Left ventricle myocardium inferior (tissue), 1 donor: ENCODE measurements around the gene XRN2. TPM values are rescaled to one million over a fixed set of nuclear protein-coding genes. Genes with fewer than 3 reads are reported as not detected.

Experiments used
- DNase-seq: peaks from one replicate; pipeline ENCODE4 v3.0.0-alpha.2; 2020
- H3K27ac ChIP-seq: fragments of 200-600 bp; replicated peaks from 2 replicates; pipeline ENCODE4 v1.8.0; 2021
- H3K27me3 ChIP-seq: fragments of 200-600 bp; 2 replicates; pipeline ENCODE4 v1.8.0; 2021; ENCODE audit warnings: low read depth
- H3K36me3 ChIP-seq: fragments of 200-600 bp; 2 replicates; pipeline ENCODE4 v1.8.0; 2021
- H3K4me1 ChIP-seq: fragments of 200-600 bp; 2 replicates; pipeline ENCODE4 v1.8.0; 2021
- H3K4me3 ChIP-seq: fragments of 200-600 bp; 2 replicates; pipeline ENCODE4 v1.8.0; 2021; ENCODE audit warnings: mild to moderate bottlenecking, moderate library complexity
- H3K9me3 ChIP-seq: fragments of 200-600 bp; replicated peaks from 2 replicates; pipeline ENCODE4 v1.8.0; 2021
- CTCF ChIP-seq: fragments of 200-600 bp; IDR thresholded peaks from 2 replicates; pipeline ENCODE4 v1.8.0; 2021; ENCODE audit warnings: antibody characterized with exemption, mild to moderate bottlenecking, borderline replicate concordance
- intact Hi-C: fragments of 100-400 bp; cut with micrococcal nuclease; formaldehyde crosslinking; loops from one replicate; pipeline ENCODE4 v1.11.0; 2022
- total RNA-seq: library from RNA; stranded (reverse); fragmentation: NEBNext Ultra II Directional; extraction: Animal tissue kit (Norgen Biotek cat#: 25700); gene quantifications from one replicate; pipeline ENCODE4 v1.2.1, GENCODE V29; 2021
- donor health status: DM: no; HTN: yes; CAD: no; lungs with severe emphysema.

Gene XRN2
- total RNA-seq, 1 donor from 2014 or later, result 33.7 TPM

DNA sequence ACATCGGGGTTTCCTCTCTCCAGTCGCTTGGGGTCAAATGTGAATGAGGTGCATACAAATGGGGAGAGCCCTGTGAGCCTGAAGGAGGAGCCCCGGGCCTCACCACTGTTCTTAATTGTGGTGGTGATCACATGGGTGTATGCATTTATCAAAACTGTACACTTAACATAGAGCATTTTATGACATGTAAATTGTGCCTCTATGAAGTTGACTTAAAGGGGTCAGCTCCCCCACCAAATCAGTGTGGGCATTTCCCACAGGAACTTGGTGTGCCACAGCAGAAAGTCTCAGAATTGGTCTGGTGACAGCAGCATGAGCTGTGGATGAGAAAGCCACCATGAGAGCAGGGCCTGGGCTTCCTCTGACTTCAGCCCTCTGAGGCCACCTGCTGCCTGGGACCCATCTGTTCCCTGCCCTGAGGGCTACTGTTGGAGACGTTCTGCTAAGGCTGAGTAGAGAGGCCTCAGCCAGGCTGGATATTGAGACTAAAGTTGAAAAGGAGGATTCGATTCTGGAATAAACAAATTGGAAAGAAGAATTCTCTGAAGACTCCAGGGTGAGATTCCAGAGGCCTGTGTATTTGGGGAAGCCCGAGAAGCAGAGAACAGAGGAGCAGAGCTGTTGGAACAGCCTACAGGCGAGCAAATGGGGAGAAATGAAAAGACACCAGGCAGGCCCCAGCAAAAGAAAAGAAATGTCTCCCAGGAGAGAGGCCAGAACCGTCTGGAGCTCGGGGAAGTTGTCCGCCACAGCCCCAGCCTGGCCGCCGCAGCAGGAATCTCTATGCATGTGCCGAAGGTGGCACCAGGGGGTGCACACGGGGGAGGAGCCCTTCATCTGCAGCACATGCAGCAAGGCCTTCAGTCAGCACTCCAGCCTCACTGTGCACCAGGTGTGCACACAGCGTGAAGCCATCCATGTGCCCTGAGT is 37.6 kb upstream of the XRN2 start:
- Histone ChIP-seq H3K4me3 (no peak overlapping the region), H3K9me3 (peaks cover 10% of the 10 kb centered on the region), H3K27ac (no peak overlapping the region), H3K36me3 (no peaks in the 10 kb centered on the region), H3K27me3 (peaks cover 4% of the 10 kb centered on the region), H3K4me1 (no peaks in the 10 kb centered on the region)
- intact Hi-C loops, result no loop called here
- TF ChIP-seq CTCF, result no peak
- DNase-seq, result no peak

- Histone ChIP-seq H3K9me3 (peaks cover 10% of the 10 kb centered on the region), H3K27ac (no peak overlapping the region), H3K4me3 (no peak overlapping the region), H3K4me1 (no peaks in the 10 kb centered on the region), H3K27me3 (peaks cover 4% of the 10 kb centered on the region), H3K36me3 (no peaks in the 10 kb centered on the region)
- intact Hi-C loops, result no loop called here
- DNase-seq, result no peak
- TF ChIP-seq CTCF, result no peak
Measured at GRCh38 chr20:21266191-21266536, 37.0 kb upstream of the XRN2 start.

- peaks cover 19% of the 10 kb centered on the region for H3K27me3 ChIP-seq
- no peak overlapping the region for H3K27ac ChIP-seq
- DNase-seq, result no peak
- H3K9me3 ChIP-seq, result peaks cover 18% of the 10 kb centered on the region
- intact Hi-C loops, result no loop called here
- H3K4me3 ChIP-seq, result no peak overlapping the region
- no peaks in the 10 kb centered on the region for H3K4me1 ChIP-seq
- TF ChIP-seq CTCF, result no peak
- no peaks in the 10 kb centered on the region for H3K36me3 ChIP-seq
Measured at GRCh38 chr20:21269772-21270171, 33.4 kb upstream of the XRN2 start.

GRCh38 chr20:21270806-21271205 is 32.3 kb upstream of the XRN2 start:
- Histone ChIP-seq H3K27me3 (peaks cover 28% of the 10 kb centered on the region), H3K4me3 (no peak overlapping the region), H3K4me1 (no peaks in the 10 kb centered on the region), H3K36me3 (no peaks in the 10 kb centered on the region), H3K9me3 (peaks cover 18% of the 10 kb centered on the region), H3K27ac (no peak overlapping the region)
- DNase-seq, result no peak
- intact Hi-C loops, result no loop called here
- TF ChIP-seq CTCF, result no peak

GRCh38 chr20:21272279-21272678 is 30.9 kb upstream of the XRN2 start:
- no peaks in the 10 kb centered on the region for H3K36me3 ChIP-seq
- no peak for TF ChIP-seq CTCF

More at GRCh38 chr20:21272279-21272678, 30.9 kb upstream of the XRN2 start:
- no peaks in the 10 kb centered on the region for H3K4me1 ChIP-seq
- no peak overlapping the region for H3K27ac ChIP-seq
- no peak overlapping the region for H3K4me3 ChIP-seq
- DNase-seq, result no peak
- H3K27me3 ChIP-seq, result peaks cover 28% of the 10 kb centered on the region
- H3K9me3 ChIP-seq, result peaks cover 11% of the 10 kb centered on the region
- intact Hi-C loops, result no loop called here
